ENCODE results near the gene ZCWPW1.
A peak's percentile ranks its signal among the peaks of the same experiment; 100 is the strongest.

Gene ZCWPW1

GRCh38 chr7:100413889-100414288 is 14.6 kb downstream of the ZCWPW1 start:
- TF ChIP-seq CTCF (conservative IDR thresholded peaks at IDR 0.05): no peak
- no peak overlapping the region for H3K27ac ChIP-seq

GRCh38 chr7:100413346-100413745 is 15.2 kb downstream of the ZCWPW1 start:
- no peak overlapping the region for H3K27ac ChIP-seq
- TF ChIP-seq CTCF (conservative IDR thresholded peaks at IDR 0.05): no peak

- TF ChIP-seq CTCF (conservative IDR thresholded peaks at IDR 0.05): no peak
- H3K27ac ChIP-seq: no peak overlapping the region
These were observed 17.4 kb downstream of the ZCWPW1 start for GRCh38 chr7:100411101-100411500.

- H3K27ac ChIP-seq: no peak overlapping the region
- peak; percentile 89 for TF ChIP-seq CTCF (conservative IDR thresholded peaks at IDR 0.05)
These were observed 21.0 kb downstream of the ZCWPW1 start for GRCh38 chr7:100407285-100408180.

GRCh38 chr7:100406767-100407166 is 21.7 kb downstream of the ZCWPW1 start:
- no peak for TF ChIP-seq CTCF (conservative IDR thresholded peaks at IDR 0.05)
- no peak overlapping the region for H3K27ac ChIP-seq

- H3K27ac ChIP-seq: no peak overlapping the region
- TF ChIP-seq CTCF (conservative IDR thresholded peaks at IDR 0.05): no peak
These were observed 26.3 kb downstream of the ZCWPW1 start for GRCh38 chr7:100402241-100402640.

- no peak for TF ChIP-seq CTCF (conservative IDR thresholded peaks at IDR 0.05)
- H3K27ac ChIP-seq: no peak overlapping the region
These were observed 26.7 kb downstream of the ZCWPW1 start for GRCh38 chr7:100401811-100402210.

Data from VCaP (cell line).